ENCODE measurements around the gene FHIT.

FHIT gene

GRCh38 chr3:60536420-60536819 lies 714.8 kb downstream of the FHIT start:
- DNase-seq: no peak
- Histone ChIP-seq H3K4me3 (ENCODE audit: low read depth, low read length) (no peak overlapping the region), H3K27ac (no peak overlapping the region), H3K36me3 (replicated peaks) (no peaks in the 10 kb centered on the region), H3K27me3 (replicated peaks) (no peaks in the 10 kb centered on the region)
- no peak for TF ChIP-seq CTCF (IDR thresholded peaks at IDR 0.05; ENCODE audit: low read depth, low read length, missing control alignments)
- in situ Hi-C loops (cut with HindIII; ENCODE audit: low pct_ligation_motif_present, low sequenced_read_pairs): no loop called here

- Histone ChIP-seq H3K27me3 (replicated peaks) (no peaks in the 10 kb centered on the region), H3K4me3 (ENCODE audit: low read depth, low read length) (no peak overlapping the region), H3K36me3 (replicated peaks) (no peaks in the 10 kb centered on the region), H3K27ac (no peak overlapping the region)
- in situ Hi-C loops (cut with HindIII; ENCODE audit: low pct_ligation_motif_present, low sequenced_read_pairs): no loop called here
- DNase-seq: no peak
- no peak for TF ChIP-seq CTCF (IDR thresholded peaks at IDR 0.05; ENCODE audit: low read depth, low read length, missing control alignments)
Observed at GRCh38 chr3:60531759-60532158, 719.5 kb downstream of the FHIT start.

GRCh38 chr3:60528651-60529050 lies 722.6 kb downstream of the FHIT start:
- Histone ChIP-seq H3K27ac (no peak overlapping the region), H3K4me3 (ENCODE audit: low read depth, low read length) (no peak overlapping the region), H3K36me3 (replicated peaks) (no peaks in the 10 kb centered on the region), H3K27me3 (replicated peaks) (no peaks in the 10 kb centered on the region)
- in situ Hi-C loops (cut with HindIII; ENCODE audit: low pct_ligation_motif_present, low sequenced_read_pairs): no loop called here
- no peak for TF ChIP-seq CTCF (IDR thresholded peaks at IDR 0.05; ENCODE audit: low read depth, low read length, missing control alignments)
- no peak for DNase-seq

GRCh38 chr3:60523536-60523935 lies 727.7 kb downstream of the FHIT start:
- Histone ChIP-seq H3K27me3 (replicated peaks) (no peaks in the 10 kb centered on the region), H3K36me3 (replicated peaks) (no peaks in the 10 kb centered on the region), H3K4me3 (ENCODE audit: low read depth, low read length) (no peak overlapping the region), H3K27ac (no peak overlapping the region)
- TF ChIP-seq CTCF (IDR thresholded peaks at IDR 0.05; ENCODE audit: low read depth, low read length, missing control alignments): no peak
- no peak for DNase-seq
- in situ Hi-C loops (cut with HindIII; ENCODE audit: low pct_ligation_motif_present, low sequenced_read_pairs): no loop called here

GRCh38 chr3:60517134-60517533 lies 734.1 kb downstream of the FHIT start:
- H3K36me3 ChIP-seq (replicated peaks): no peaks in the 10 kb centered on the region
- no peak overlapping the region for H3K27ac ChIP-seq
- TF ChIP-seq CTCF (IDR thresholded peaks at IDR 0.05; ENCODE audit: low read depth, low read length, missing control alignments): no peak
- DNase-seq: no peak
- H3K4me3 ChIP-seq (ENCODE audit: low read depth, low read length): no peak overlapping the region
- in situ Hi-C loops (cut with HindIII; ENCODE audit: low pct_ligation_motif_present, low sequenced_read_pairs): no loop called here
- no peaks in the 10 kb centered on the region for H3K27me3 ChIP-seq (replicated peaks)

GRCh38 chr3:60514866-60515265 lies 736.4 kb downstream of the FHIT start:
- H3K4me3 ChIP-seq (ENCODE audit: low read depth, low read length): no peak overlapping the region
- no peak for DNase-seq
- no peaks in the 10 kb centered on the region for H3K36me3 ChIP-seq (replicated peaks)
- TF ChIP-seq CTCF (IDR thresholded peaks at IDR 0.05; ENCODE audit: low read depth, low read length, missing control alignments): no peak
- no peaks in the 10 kb centered on the region for H3K27me3 ChIP-seq (replicated peaks)
- H3K27ac ChIP-seq: no peak overlapping the region
- in situ Hi-C loops (cut with HindIII; ENCODE audit: low pct_ligation_motif_present, low sequenced_read_pairs): no loop called here
